PFSK-1 (cell line): ENCODE measurements around the gene UBE2QL1.

ENCODE experiments used
- POLR2AphosphoS5 ChIP-seq: IDR thresholded peaks from 2 replicates; pipeline ENCODE4 v1.6.1; 2012; ENCODE audit warnings: low read depth, mild to moderate bottlenecking, control low read depth, low read length, moderate library complexity
- TF ChIP-seq, protein P1 (sequence below), 2 experiments: IDR thresholded peaks; 2 replicates each; pipeline versions ENCODE4 v1.6.1 to v1.8.0; 2011 to 2012; ENCODE audit warnings: low read depth in 2 of 2, low read length in 2 of 2, control low read depth in 1 of 2, inconsistent platforms in 1 of 2, mild to moderate bottlenecking in 1 of 2, moderate library complexity in 1 of 2; ENCODE audit not compliant: insufficient read depth in 1 of 2

GRCh38 chr5:6410421-6410820 lies 38.2 kb upstream of the UBE2QL1 start:
- TF ChIP-seq, protein P1, sequence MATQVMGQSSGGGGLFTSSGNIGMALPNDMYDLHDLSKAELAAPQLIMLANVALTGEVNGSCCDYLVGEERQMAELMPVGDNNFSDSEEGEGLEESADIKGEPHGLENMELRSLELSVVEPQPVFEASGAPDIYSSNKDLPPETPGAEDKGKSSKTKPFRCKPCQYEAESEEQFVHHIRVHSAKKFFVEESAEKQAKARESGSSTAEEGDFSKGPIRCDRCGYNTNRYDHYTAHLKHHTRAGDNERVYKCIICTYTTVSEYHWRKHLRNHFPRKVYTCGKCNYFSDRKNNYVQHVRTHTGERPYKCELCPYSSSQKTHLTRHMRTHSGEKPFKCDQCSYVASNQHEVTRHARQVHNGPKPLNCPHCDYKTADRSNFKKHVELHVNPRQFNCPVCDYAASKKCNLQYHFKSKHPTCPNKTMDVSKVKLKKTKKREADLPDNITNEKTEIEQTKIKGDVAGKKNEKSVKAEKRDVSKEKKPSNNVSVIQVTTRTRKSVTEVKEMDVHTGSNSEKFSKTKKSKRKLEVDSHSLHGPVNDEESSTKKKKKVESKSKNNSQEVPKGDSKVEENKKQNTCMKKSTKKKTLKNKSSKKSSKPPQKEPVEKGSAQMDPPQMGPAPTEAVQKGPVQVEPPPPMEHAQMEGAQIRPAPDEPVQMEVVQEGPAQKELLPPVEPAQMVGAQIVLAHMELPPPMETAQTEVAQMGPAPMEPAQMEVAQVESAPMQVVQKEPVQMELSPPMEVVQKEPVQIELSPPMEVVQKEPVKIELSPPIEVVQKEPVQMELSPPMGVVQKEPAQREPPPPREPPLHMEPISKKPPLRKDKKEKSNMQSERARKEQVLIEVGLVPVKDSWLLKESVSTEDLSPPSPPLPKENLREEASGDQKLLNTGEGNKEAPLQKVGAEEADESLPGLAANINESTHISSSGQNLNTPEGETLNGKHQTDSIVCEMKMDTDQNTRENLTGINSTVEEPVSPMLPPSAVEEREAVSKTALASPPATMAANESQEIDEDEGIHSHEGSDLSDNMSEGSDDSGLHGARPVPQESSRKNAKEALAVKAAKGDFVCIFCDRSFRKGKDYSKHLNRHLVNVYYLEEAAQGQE (IDR thresholded peaks at IDR 0.05; ENCODE audit: insufficient read depth in 1 of 2, low read depth in 2 of 2, low read length in 2 of 2) = no peak
- TF ChIP-seq POLR2AphosphoS5 = no peak
